Glomerular visceral epithelial cell (primary cell): ENCODE data around the gene CASP9.
"Not testable (repeated sequence)": the region's sequence is repeated elsewhere in the genome, so short reads cannot be mapped to it uniquely, and the experiment has no call there.

ENCODE experiments used
- DNase-seq: peaks from one replicate; pipeline ENCODE4 v3.0.0-alpha.2; 2016; ENCODE audit errors: extremely low spot score

Gene CASP9

DNA sequence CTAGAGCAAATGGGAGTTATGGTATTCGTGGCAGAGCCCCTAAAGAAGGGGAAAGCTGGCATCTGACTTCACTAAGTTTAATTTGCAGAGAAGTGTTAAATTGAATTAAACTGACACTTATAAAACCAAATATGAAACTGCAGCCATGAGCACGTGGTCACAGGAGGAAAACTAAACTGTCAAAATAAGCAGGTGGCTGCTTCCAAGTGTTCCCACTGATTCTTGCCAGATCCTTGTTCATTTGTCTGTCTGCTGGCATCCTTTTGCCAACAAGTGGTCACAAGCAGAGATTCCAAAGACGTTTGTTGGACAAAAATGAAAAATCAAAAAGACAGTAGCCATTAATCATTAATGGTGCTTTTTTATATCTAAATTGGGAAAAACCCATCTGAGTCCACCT, 54.7 kb downstream of the CASP9 start:
- no peak for DNase-seq

GRCh38 chr1:15468145-15468544, 55.9 kb downstream of the CASP9 start:
- no peak for DNase-seq

DNA sequence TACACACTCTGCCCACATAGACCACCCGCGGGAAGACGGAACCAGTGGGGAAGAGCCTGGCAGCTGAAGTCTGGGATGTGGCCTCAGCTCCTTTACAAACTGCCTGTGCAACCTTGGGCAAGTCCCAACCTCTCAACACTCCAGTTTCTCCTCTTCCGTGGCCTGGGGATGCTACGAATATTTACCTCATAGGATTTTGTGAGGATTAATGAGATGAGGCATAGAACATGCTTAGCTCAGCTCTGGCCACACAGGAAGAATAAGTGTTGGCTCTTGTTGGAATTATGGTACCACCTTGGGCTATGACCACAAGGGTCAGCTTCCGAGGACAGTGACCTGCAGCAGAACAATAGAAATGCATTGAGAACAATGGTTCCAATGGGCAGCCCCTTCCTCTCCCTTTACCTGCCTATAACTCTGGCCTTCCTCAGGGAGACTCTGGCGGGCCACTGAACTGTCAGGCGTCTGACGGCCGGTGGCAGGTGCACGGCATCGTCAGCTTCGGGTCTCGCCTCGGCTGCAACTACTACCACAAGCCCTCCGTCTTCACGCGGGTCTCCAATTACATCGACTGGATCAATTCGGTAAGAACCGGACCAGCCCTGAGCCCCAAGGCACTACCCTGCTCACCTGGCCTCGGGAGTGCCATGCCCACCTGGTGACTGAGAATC, 56.9 kb downstream of the CASP9 start:
- DNase-seq: not testable (repeated sequence)

- DNase-seq: no peak
Measured at GRCh38 chr1:15465674-15466073, 58.3 kb downstream of the CASP9 start.

DNA sequence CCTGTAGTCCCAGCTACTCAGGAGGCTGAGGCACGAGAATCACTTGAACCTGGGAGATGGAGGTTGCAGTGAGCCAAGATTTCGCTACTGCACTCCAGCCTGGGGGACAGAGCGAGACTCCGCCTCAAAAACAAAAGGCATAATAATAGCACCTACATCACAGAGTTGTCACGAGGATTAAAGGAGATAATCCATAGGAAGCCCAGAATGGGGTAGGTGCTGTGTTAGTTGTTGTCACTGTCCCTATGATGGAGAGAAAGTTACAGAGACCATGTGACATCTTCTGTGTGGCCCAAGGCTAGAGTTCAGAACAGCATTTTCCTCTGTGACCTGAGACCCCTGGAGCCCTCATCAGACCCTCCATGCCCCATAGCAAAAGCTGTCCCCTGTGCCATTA, 60.1 kb downstream of the CASP9 start:
- DNase-seq: not testable (repeated sequence)

- DNase-seq: not testable (repeated sequence)
Measured at GRCh38 chr1:15463064-15463800, 60.8 kb downstream of the CASP9 start.

DNA sequence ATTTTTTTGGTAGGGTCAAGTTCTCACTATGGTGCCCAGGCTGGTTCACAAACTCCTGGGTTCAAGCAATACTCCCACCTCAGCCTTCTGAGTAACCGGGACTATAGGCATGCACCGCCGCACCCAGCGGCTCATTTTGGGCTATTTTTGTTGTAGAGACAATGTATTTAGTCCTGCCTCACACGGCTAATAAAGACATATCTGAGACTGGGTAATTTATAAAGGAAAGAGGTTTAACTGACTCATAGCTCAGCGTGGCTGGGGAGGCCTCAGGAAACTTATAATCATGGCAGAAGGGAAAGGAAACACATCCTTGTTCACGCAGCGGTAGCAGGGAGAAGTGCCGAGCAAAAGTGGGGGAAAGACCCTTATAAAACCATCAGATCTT, 63.3 kb downstream of the CASP9 start:
- DNase-seq: no peak

GRCh38 chr1:15459771-15460707, 64.0 kb downstream of the CASP9 start:
- no peak for DNase-seq

- DNase-seq: not testable (repeated sequence)
Measured at GRCh38 chr1:15458388-15458787, 65.6 kb downstream of the CASP9 start.

DNA sequence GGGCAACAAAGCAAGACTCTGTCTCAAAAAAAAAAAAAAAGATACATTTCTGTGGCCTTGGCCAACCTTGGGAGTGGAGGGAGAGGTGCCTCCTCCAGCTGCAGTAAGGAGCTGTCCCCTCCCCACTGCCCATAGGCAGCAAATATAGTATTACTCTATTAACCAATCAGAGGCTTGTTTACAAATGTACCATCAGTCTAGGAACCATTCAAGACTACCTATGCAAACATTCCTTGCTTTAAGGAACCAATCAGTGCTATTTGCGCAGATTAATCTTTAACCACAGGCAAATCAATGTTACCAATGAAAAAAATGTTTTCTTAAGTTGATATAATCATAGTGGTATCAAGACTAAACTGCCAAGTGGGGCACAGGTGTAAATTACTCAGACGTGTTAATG, 66.4 kb downstream of the CASP9 start:
- no peak for DNase-seq

DNA sequence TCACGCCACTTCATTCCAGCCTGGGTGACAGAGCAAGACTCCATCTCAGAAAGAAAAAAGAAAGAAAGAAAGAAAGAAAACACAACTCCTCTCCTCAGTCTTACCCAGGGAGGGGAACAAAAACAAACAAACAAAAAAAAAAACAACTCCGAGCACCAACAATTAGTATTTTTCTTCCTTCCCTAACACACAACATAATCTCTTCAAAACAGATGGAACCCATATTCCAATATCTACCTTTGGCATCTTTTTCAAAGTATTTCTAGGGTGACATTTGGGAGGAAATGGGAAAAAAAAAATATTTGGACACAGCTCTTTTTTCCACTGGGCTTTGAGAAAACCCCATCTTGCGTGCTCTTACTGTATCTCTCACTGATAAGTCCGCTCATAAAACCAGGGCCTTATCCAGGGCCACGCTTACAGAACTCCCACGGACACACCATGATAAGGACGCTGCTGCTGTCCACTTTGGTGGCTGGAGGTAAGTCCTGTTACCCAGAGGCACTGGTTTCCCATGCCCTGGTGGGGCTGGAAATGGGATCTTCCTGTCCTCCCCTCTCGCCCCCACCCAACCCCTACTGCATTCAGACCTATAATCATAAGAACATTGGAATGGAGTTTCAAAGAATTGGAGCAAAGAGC, 67.6 kb downstream of the CASP9 start, which contains the start of gene CELA2A:
Gene CELA2A, plus strand, starts transcription at position 420 of the 642 bp plus-strand sequence. Its CDS starts 22 bp downstream, at position 442.
- no peak for DNase-seq

- no peak for DNase-seq
Measured at GRCh38 chr1:15455522-15455921, 68.5 kb downstream of the CASP9 start.

GRCh38 chr1:15454256-15454655, 69.8 kb downstream of the CASP9 start:
- peak; percentile 16 for DNase-seq

- no peak for DNase-seq
Measured at GRCh38 chr1:15453734-15454133, 70.3 kb downstream of the CASP9 start.

- DNase-seq: no peak
Measured at GRCh38 chr1:15452866-15453571, 71.0 kb downstream of the CASP9 start.

- DNase-seq: no peak
Measured at GRCh38 chr1:15452216-15452615, 71.8 kb downstream of the CASP9 start.

DNA sequence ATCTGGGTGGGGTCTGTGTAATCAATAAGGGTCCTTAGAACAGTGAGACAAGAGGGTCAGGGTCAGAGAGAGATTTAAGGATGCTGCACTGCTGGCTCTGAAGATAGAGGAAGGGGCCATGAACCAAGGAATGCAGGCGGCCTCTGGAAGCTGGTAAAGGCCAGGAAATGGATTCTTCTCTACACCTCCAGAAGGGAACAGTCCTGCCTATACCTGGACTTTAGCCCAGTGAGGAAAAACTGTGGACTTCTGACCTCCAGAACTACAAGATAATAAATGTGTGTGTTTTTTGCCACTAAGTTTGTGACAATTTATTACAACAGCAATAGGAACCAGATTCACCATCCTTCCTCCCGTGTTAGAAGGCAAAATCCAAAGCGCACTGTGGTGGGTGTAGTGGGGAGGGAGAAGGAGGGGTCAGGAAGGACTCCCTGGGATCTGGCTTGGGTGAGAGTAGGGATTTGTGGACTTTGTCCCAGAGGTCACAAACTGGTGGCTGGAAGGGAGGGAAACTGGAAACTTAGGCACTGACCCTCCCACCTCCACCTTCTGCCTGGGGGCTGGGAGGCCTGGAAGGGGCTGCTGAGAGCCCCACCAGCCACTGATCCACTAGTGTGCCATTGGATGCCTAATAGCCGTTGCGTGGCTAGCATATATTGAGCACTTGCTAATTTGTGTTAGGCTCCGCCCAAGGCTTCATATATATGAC, 72.8 kb downstream of the CASP9 start:
- no peak for DNase-seq

DNA sequence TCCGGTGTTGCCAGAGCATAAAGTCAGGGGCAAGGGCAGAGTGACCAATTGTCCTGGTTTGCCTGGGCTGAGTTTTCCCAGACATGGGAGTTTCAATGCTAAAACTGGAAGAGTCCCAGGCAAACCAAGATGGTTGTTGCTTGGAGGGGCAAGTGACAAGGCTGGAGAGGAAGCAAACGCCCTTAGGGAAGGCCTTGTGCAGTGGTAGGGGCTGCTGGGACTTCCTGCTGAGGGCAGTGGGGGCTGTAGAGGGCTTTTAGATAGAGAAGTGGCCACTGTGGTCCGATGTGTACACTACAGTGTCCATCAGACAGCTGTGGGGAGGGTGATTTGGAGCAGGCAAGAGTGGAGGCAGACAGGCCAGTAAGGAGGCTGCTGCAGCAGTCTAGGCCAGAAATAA, 74.4 kb downstream of the CASP9 start:
- no peak for DNase-seq

- DNase-seq: no peak
Measured at GRCh38 chr1:15448877-15449462, 75.0 kb downstream of the CASP9 start.

DNA sequence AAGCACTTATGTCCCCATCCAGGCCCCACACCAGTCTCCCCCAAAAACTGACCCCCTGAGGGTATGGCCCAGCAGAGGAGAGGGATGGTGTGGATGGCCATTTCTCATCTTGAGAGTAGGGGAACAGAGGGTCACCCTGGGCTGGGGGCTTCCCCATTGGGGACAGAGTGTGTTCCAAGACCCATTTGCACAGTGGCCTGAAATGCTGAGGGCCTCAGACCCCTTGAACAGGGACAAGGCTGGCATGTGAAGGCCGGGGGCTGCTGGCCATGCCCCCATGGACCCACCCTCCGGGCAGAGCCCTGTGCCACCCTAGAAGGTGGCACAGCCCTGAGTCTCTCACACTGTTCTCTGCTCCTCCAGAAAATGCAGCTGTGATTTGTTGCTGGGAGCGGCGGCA, 77.8 kb downstream of the CASP9 start:
- DNase-seq: no peak
